Mononuclear cell (primary cell): ENCODE data around the gene KCNMA1. TPM values are rescaled to one million over a fixed set of nuclear protein-coding genes. Genes with fewer than 3 reads are reported as not detected.
"Not testable (repeated sequence)": the region's sequence is repeated elsewhere in the genome, so short reads cannot be mapped to it uniquely, and the experiment has no call there.

Experiments
- H3K27me3 ChIP-seq: 2 replicates; pipeline ENCODE4 v1.6.0; 2011; ENCODE audit warnings: low read length, control low read depth; ENCODE audit not compliant: insufficient read depth
- H3K4me1 ChIP-seq: 2 replicates; pipeline ENCODE4 v1.5.1; 2011; ENCODE audit warnings: mild to moderate bottlenecking, low read length, control low read depth; ENCODE audit not compliant: insufficient read depth
- H3K4me3 ChIP-seq: 2 replicates; pipeline ENCODE4 v1.5.1; 2011; ENCODE audit warnings: mild to moderate bottlenecking, low read length, moderate library complexity
- H3K9me3 ChIP-seq: 2 replicates; pipeline ENCODE4 v1.5.1; 2011; ENCODE audit warnings: low read depth, mild to moderate bottlenecking, control low read depth, low read length
- total RNA-seq: library from RNA; depleted of rRNA; stranded (reverse); fragments of >200 nt; gene quantifications from one replicate; pipeline ENCODE4 v1.2.3, GENCODE V29; 2012

Gene KCNMA1
- total RNA-seq, 1 donor = 0.42 TPM

- Histone ChIP-seq H3K9me3 (no peaks in the 10 kb centered on the region), H3K4me1 (no peaks in the 10 kb centered on the region), H3K27me3 (peaks cover 6% of the 10 kb centered on the region), H3K4me3 (no peak overlapping the region)
Observed at GRCh38 chr10:77388571-77389100, 249.0 kb downstream of the KCNMA1 start.

- H3K4me3 ChIP-seq, H3K4me1 ChIP-seq, H3K27me3 ChIP-seq, H3K9me3 ChIP-seq: not testable (repeated sequence)
Observed at GRCh38 chr10:77387701-77388100, 249.9 kb downstream of the KCNMA1 start.

GRCh38 chr10:77387247-77387646, 250.4 kb downstream of the KCNMA1 start:
- H3K27me3 ChIP-seq = peaks cover 6% of the 10 kb centered on the region
- H3K4me3 ChIP-seq = no peak overlapping the region
- H3K9me3 ChIP-seq = no peaks in the 10 kb centered on the region
- no peaks in the 10 kb centered on the region for H3K4me1 ChIP-seq

- H3K4me1 ChIP-seq = no peaks in the 10 kb centered on the region
- H3K27me3 ChIP-seq = peaks cover 6% of the 10 kb centered on the region
- no peak overlapping the region for H3K4me3 ChIP-seq
- no peaks in the 10 kb centered on the region for H3K9me3 ChIP-seq
Observed at GRCh38 chr10:77386838-77387237, 250.8 kb downstream of the KCNMA1 start.

DNA sequence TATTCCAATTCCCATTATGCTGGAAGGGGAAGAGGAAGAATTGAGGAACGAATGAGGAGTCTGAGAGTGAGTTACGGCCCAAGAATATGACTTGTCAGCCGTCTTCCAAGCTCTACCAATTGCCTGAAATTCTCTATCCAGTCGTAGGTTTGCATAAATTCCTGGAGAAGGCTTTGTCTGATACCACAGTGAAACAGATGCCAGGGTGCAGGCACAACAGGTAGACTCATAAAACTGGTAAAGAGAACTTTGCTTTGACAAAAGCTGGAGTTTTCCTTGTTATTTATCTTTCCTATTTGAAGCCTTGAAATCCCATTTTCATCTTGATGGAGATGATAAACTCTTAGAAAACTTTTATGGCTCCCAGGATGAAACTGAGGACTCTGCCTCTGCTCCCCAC, 251.2 kb downstream of the KCNMA1 start:
- Histone ChIP-seq H3K27me3 (peaks cover 6% of the 10 kb centered on the region), H3K4me3 (no peak overlapping the region), H3K9me3 (no peaks in the 10 kb centered on the region), H3K4me1 (no peaks in the 10 kb centered on the region)

DNA sequence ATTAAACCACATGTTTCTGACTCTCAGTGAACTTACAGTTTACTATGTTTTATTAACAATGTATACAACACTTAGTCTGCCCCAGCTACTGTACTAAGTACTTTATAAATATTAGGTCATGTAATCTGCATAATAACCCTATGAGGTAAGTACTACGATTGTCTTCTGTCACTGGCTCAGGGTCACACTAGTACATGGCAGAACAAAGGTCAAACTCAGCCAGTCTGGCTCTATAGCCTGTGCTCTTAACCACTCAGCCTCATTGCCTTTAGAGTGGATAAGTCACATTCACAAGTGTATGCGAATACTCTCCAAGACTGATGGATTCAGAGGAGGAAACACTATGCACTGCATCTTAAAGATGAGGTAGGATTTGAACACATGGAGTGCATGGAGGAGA, 252.3 kb downstream of the KCNMA1 start:
- Histone ChIP-seq H3K9me3 (no peaks in the 10 kb centered on the region), H3K27me3 (no peaks in the 10 kb centered on the region)

GRCh38 chr10:77383861-77384553, 253.6 kb downstream of the KCNMA1 start:
- Histone ChIP-seq H3K27me3 (no peaks in the 10 kb centered on the region), H3K4me3 (no peak overlapping the region), H3K9me3 (no peaks in the 10 kb centered on the region), H3K4me1 (no peaks in the 10 kb centered on the region)

More for the DNA sequence above, 252.3 kb downstream of the KCNMA1 start:
- Histone ChIP-seq H3K4me1 (no peaks in the 10 kb centered on the region), H3K4me3 (no peak overlapping the region)

- no peaks in the 10 kb centered on the region for H3K4me1 ChIP-seq
- no peak overlapping the region for H3K4me3 ChIP-seq
- H3K27me3 ChIP-seq = no peaks in the 10 kb centered on the region
- H3K9me3 ChIP-seq = no peaks in the 10 kb centered on the region
Observed at GRCh38 chr10:77381750-77382149, 255.9 kb downstream of the KCNMA1 start.

DNA sequence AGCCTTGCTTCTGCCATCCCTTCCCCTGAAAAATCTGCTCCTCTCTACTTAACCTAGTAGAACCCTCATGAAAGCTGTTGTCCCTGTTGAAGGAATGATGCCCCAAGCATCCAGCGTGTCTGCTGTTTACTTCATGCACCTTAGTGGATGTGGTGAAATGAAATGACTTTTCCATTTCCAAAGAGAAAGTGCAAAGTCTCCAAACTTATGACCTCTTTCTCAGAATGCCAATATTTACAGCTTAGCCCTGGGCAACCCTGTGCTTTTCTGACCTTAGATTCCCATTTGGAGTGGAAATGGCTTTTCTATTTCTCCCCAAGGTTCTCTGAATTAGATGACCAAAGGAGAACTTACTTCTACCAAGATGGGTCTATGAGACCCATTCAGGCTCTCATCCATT, 256.9 kb downstream of the KCNMA1 start:
- Histone ChIP-seq H3K27me3 (no peaks in the 10 kb centered on the region), H3K4me3 (no peak overlapping the region), H3K9me3 (no peaks in the 10 kb centered on the region), H3K4me1 (no peaks in the 10 kb centered on the region)

DNA sequence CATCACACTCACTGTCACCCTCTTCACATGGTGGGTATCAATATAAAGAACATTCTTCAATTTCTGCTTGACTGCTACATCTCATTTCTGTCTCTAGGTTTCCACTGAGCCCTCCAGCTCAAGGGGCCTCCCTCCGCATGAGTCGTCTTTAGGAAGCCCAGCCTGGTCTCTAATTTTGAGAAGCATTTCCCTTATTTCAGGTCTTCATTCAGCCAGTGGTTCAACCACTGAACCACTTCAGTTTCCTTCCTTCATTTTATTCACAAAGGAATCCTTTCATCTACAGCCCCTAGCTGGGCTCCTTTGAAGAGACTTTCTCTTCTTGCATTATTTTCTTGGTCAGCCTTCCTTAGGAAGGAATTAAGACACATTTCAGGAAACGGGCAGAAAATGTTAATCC, 257.4 kb downstream of the KCNMA1 start:
- no peaks in the 10 kb centered on the region for H3K9me3 ChIP-seq
- H3K4me3 ChIP-seq = no peak overlapping the region
- H3K27me3 ChIP-seq = no peaks in the 10 kb centered on the region
- no peaks in the 10 kb centered on the region for H3K4me1 ChIP-seq

- no peaks in the 10 kb centered on the region for H3K4me1 ChIP-seq
- no peaks in the 10 kb centered on the region for H3K27me3 ChIP-seq
- no peaks in the 10 kb centered on the region for H3K9me3 ChIP-seq
- no peak overlapping the region for H3K4me3 ChIP-seq
Observed at GRCh38 chr10:77378366-77379349, 258.9 kb downstream of the KCNMA1 start.

DNA sequence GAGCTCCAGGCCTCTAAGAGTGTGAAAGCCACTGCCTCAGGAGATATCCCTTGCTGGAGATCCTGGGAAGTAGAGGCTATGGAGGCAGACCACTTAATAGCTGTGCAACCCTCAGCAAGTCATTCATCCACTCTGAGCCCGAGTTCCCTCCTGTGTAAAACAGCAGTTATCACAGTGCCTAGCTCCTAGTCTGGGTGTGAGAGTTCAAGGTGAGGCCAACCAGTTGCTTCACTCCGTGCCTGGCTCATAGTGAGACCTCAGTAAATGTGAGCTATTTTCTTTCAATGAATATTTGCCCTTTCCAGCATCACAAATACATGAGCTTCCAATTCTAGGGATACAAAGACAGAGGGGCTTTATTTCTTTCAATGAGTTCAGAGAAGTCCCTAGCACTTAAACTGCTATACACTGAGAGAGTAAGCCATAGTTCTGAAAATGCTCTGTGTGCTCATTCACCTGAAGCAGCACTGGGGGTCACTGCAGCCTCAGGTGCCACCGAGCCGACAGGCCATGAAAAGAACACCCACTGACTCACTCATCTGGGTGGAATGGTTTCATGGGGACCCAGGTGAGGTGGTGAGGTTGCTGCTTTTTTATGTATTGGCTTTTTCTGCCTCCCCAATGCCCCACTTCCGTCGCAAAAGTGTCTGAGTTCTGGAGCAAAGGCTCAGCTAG, 259.8 kb downstream of the KCNMA1 start:
- Histone ChIP-seq H3K27me3 (no peaks in the 10 kb centered on the region), H3K4me1 (no peaks in the 10 kb centered on the region), H3K9me3 (no peaks in the 10 kb centered on the region), H3K4me3 (no peak overlapping the region)

- no peaks in the 10 kb centered on the region for H3K27me3 ChIP-seq
- H3K4me1 ChIP-seq = no peaks in the 10 kb centered on the region
- H3K9me3 ChIP-seq = no peaks in the 10 kb centered on the region
- H3K4me3 ChIP-seq = no peak overlapping the region
Observed at GRCh38 chr10:77377034-77377433, 260.6 kb downstream of the KCNMA1 start.

DNA sequence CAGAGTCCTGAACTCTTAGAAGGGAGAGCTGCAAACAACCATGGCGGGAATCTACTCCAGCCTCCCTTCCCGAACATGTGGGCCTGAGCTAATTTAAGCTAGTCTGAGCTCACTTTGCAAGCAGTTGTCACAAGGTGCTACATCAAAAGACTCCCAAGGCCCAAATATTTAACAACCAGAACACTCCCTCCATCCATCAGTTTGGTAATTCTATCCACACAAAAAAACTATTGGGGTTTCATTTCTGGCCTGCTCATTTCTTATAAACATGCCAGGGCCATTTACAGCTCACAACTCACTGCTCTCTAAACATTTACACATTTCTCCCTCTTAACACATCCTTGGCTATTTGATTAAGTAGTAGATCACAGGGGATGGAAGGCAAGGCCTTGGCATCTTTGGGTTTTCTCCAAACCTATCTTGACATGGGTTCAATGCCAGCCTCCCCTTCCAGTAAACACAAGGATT, 263.4 kb downstream of the KCNMA1 start:
- Histone ChIP-seq H3K9me3 (no peaks in the 10 kb centered on the region), H3K4me1 (no peaks in the 10 kb centered on the region), H3K27me3 (no peaks in the 10 kb centered on the region), H3K4me3 (no peak overlapping the region)
